ENCODE results near the gene HECTD2. TPM values are rescaled to one million over a fixed set of nuclear protein-coding genes. Genes with fewer than 3 reads are reported as not detected.

HECTD2 gene
- total RNA-seq, 2 experiments from 2014 or later = 0.16 to 0.78 TPM

DNA sequence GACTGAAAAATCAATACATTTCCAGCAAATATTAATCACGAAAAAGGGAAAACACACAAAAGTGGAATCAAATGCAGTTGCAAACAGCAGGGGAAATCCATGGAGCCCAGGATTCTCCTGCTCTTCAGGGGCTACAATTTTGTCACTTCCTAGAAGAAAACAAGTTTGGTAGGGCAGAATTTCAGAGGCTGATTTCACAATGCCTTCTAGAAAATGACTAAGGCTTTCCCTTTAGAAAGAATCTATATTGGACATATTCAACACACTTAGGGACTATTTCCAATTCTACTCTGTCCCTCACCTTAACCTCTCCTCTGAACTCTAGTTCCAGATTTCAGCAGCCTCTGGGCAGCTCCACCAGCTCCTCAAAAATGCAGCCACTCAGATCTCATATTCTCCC is 111.3 kb downstream of the HECTD2 start:
- H3K27ac ChIP-seq (ENCODE audit: low read depth, low read length, poor library complexity, severe bottlenecking) = no peak overlapping the region
- H3K36me3 ChIP-seq (ENCODE audit: insufficient read depth, low read length) = no peaks in the 10 kb centered on the region
- intact Hi-C loops (cut with micrococcal nuclease; ENCODE audit: unreplicated experiment) = no loop called here
- DNase-seq (ENCODE audit: low spot score) = no peak
- ChIA-PET POLR2A (no interaction called here), CTCF (ENCODE audit: unreplicated experiment) (no interaction called here)
- H3K9me2 ChIP-seq (ENCODE audit: insufficient read depth, low read length) = no peaks in the 10 kb centered on the region
- H2AFZ ChIP-seq (ENCODE audit: low read length) = no peak overlapping the region
- H3K79me2 ChIP-seq (ENCODE audit: insufficient read depth, low read depth, low read length) = no peaks in the 10 kb centered on the region
- H4K20me1 ChIP-seq (ENCODE audit: insufficient read depth, low read length) = no peaks in the 10 kb centered on the region
- no peaks in the 10 kb centered on the region for H3K9me3 ChIP-seq (ENCODE audit: low read length)
- H3K4me2 ChIP-seq (ENCODE audit: low read length) = no peak overlapping the region
- TF ChIP-seq, protein P1, sequence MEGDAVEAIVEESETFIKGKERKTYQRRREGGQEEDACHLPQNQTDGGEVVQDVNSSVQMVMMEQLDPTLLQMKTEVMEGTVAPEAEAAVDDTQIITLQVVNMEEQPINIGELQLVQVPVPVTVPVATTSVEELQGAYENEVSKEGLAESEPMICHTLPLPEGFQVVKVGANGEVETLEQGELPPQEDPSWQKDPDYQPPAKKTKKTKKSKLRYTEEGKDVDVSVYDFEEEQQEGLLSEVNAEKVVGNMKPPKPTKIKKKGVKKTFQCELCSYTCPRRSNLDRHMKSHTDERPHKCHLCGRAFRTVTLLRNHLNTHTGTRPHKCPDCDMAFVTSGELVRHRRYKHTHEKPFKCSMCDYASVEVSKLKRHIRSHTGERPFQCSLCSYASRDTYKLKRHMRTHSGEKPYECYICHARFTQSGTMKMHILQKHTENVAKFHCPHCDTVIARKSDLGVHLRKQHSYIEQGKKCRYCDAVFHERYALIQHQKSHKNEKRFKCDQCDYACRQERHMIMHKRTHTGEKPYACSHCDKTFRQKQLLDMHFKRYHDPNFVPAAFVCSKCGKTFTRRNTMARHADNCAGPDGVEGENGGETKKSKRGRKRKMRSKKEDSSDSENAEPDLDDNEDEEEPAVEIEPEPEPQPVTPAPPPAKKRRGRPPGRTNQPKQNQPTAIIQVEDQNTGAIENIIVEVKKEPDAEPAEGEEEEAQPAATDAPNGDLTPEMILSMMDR (conservative IDR thresholded peaks at IDR 0.05; ENCODE audit: low read length) = no peak
- no peak for TF ChIP-seq EZH2phosphoT487 (IDR thresholded peaks at IDR 0.05; ENCODE audit: borderline replicate concordance, low read depth, low read length)
- no peak overlapping the region for H3K4me3 ChIP-seq (ENCODE audit: low read depth, low read length, poor library complexity, severe bottlenecking)
- no TSS peak for BruUV-seq (replicated peaks)
- H3K4me1 ChIP-seq (ENCODE audit: insufficient read depth, low read length, poor library complexity, severe bottlenecking) = no peaks in the 10 kb centered on the region

DNA sequence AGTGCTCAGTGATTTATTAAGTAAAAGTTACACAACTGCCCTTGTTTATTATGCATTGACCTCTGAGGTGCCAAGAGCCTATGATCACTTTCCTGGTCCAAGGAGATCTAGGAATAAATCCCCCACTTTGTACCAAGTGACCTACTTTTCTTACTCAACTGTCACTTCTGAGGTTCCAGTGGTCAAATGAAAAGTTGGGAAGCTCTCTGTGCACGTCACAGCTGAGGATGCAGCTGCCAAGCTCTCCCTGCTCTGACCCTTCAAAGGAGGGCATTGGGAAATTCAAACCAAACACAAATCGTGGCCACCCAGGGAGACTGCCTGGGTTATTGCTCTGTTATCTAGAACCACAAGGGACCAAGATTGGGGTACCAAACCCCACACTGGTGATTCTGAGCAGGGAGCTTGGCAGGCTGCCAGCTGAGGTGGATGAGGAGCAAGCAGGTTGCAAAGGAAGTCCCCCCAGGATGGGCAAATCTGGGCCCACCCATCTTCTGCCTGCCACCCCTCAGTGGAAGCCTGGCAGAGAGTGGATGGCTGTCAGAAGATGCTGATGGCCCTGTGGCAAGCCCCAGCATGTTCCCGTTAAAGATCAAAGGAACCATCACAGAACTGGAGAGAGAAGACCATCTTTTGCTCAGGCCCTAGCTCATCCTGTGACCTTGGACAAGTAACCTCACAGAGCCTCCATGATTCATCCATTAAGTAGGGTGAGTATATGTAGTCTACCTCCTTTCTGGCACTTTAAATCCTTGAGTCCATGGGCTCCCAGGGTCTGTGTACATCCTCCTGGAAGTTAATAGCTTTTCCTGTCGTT is 116.0 kb downstream of the HECTD2 start:
- intact Hi-C loops (cut with micrococcal nuclease; ENCODE audit: unreplicated experiment) = no loop called here
- Histone ChIP-seq H3K36me3 (ENCODE audit: insufficient read depth, low read length) (no peaks in the 10 kb centered on the region), H3K27ac (ENCODE audit: low read depth, low read length, poor library complexity, severe bottlenecking) (no peak overlapping the region), H3K9me2 (ENCODE audit: insufficient read depth, low read length) (no peaks in the 10 kb centered on the region), H3K4me3 (ENCODE audit: low read depth, low read length, poor library complexity, severe bottlenecking) (no peak overlapping the region), H3K4me2 (ENCODE audit: low read length) (no peak overlapping the region), H3K9me3 (ENCODE audit: low read length) (no peaks in the 10 kb centered on the region), H3K4me1 (ENCODE audit: insufficient read depth, low read length, poor library complexity, severe bottlenecking) (no peaks in the 10 kb centered on the region), H3K79me2 (ENCODE audit: insufficient read depth, low read depth, low read length) (no peaks in the 10 kb centered on the region), H4K20me1 (ENCODE audit: insufficient read depth, low read length) (no peaks in the 10 kb centered on the region), H2AFZ (ENCODE audit: low read length) (no peak overlapping the region)
- ChIA-PET CTCF (ENCODE audit: unreplicated experiment) (no interaction called here), POLR2A (no interaction called here)
- DNase-seq (ENCODE audit: low spot score) = no peak
- BruUV-seq (replicated peaks) = no TSS peak
- TF ChIP-seq, protein P1 (conservative IDR thresholded peaks at IDR 0.05; ENCODE audit: low read length) = no peak
- TF ChIP-seq EZH2phosphoT487 (IDR thresholded peaks at IDR 0.05; ENCODE audit: borderline replicate concordance, low read depth, low read length) = no peak

DNA sequence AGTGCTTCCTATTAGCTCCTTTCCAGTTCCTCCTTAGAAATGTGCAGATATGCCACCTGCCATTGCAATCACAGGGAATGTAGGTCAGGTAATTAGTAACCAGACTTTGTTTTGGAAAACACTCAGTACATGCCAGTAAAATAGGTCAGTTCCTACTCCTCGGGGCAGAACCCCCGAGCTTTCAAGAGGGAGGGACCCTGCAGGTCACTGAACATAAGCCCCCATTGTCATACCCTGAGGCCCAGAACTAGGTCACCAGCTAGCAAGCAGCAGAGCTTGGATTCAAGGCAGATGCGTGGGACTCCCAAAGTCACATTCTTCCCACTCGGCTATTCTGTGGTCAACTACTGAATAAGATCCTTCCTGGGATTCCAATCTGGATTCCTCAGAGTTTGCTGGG is 117.9 kb downstream of the HECTD2 start:
- H3K36me3 ChIP-seq (ENCODE audit: insufficient read depth, low read length) = no peaks in the 10 kb centered on the region
- no peak overlapping the region for H3K4me3 ChIP-seq (ENCODE audit: low read depth, low read length, poor library complexity, severe bottlenecking)
- no peak overlapping the region for H3K27ac ChIP-seq (ENCODE audit: low read depth, low read length, poor library complexity, severe bottlenecking)
- H3K9me3 ChIP-seq (ENCODE audit: low read length) = no peaks in the 10 kb centered on the region
- POLR2A ChIA-PET = interaction anchor here (0.6 kb wide), 1 partner anchor 11 kb away, joined by 3 read pairs; no protein-coding TSS in a partner anchor
- H4K20me1 ChIP-seq (ENCODE audit: insufficient read depth, low read length) = no peaks in the 10 kb centered on the region
- CTCF ChIA-PET (ENCODE audit: unreplicated experiment) = no interaction called here
- intact Hi-C loops (cut with micrococcal nuclease; ENCODE audit: unreplicated experiment) = no loop called here
- no TSS peak for BruUV-seq (replicated peaks)
- no peaks in the 10 kb centered on the region for H3K9me2 ChIP-seq (ENCODE audit: insufficient read depth, low read length)
- no peak overlapping the region for H2AFZ ChIP-seq (ENCODE audit: low read length)
- H3K4me2 ChIP-seq (ENCODE audit: low read length) = no peak overlapping the region
- no peaks in the 10 kb centered on the region for H3K79me2 ChIP-seq (ENCODE audit: insufficient read depth, low read depth, low read length)
- no peak for DNase-seq (ENCODE audit: low spot score)
- TF ChIP-seq, protein P1 (conservative IDR thresholded peaks at IDR 0.05; ENCODE audit: low read length) = no peak
- TF ChIP-seq EZH2phosphoT487 (IDR thresholded peaks at IDR 0.05; ENCODE audit: borderline replicate concordance, low read depth, low read length) = no peak
- H3K4me1 ChIP-seq (ENCODE audit: insufficient read depth, low read length, poor library complexity, severe bottlenecking) = no peaks in the 10 kb centered on the region
